HL-60 (cell line): ENCODE results near the gene STRA8.

Experiments
- DNase-seq, 2 experiments: peaks; one replicate each; pipeline ENCODE4 v3.0.0-alpha.2; 2010 to 2020; ENCODE audit warnings: low read depth in 1 of 2, low spot score in 1 of 2
- H3K27ac ChIP-seq: fragments of 250-450 bp; sonication (Bioruptor Pico); replicated peaks from 2 replicates; pipeline ENCODE4 v1.5.1; 2020; ENCODE audit warnings: mild to moderate bottlenecking, moderate library complexity
- H3K27me3 ChIP-seq: fragments of 250-450 bp; sonication (Bioruptor Pico); 2 replicates; pipeline ENCODE4 v1.5.1; 2021; ENCODE audit warnings: mild to moderate bottlenecking, moderate library complexity; ENCODE audit not compliant: insufficient read depth, poor library complexity, severe bottlenecking
- H3K4me3 ChIP-seq: replicated peaks from 2 replicates; pipeline ENCODE4 v1.5.1; 2011; ENCODE audit warnings: mild to moderate bottlenecking, control low read depth, low read length; ENCODE audit not compliant: insufficient read depth
- CTCF ChIP-seq: IDR thresholded peaks from one replicate; pipeline ENCODE4 v1.5.1; 2011; ENCODE audit warnings: low read length, control low read depth, inconsistent platforms; ENCODE audit not compliant: insufficient read depth
- GABPA ChIP-seq: IDR thresholded peaks from 2 replicates; pipeline ENCODE4 v1.6.1; 2012; ENCODE audit warnings: low read depth
- POLR2AphosphoS5 ChIP-seq: IDR thresholded peaks from 2 replicates; pipeline ENCODE4 v1.6.1; 2012; ENCODE audit warnings: low read depth
- REST ChIP-seq: IDR thresholded peaks from 2 replicates; pipeline ENCODE4 v1.6.1; 2012; ENCODE audit warnings: low read depth; ENCODE audit not compliant: insufficient replicate concordance
- SPI1 ChIP-seq: IDR thresholded peaks from 2 replicates; pipeline ENCODE4 v1.6.1; 2012; ENCODE audit warnings: low read depth, mild to moderate bottlenecking, borderline replicate concordance

STRA8 gene

GRCh38 chr7:135224027-135224426, 9.6 kb upstream of the STRA8 start:
- no peak for TF ChIP-seq CTCF
- Histone ChIP-seq H3K27me3 (no peaks in the 10 kb centered on the region), H3K4me3 (no peak overlapping the region), H3K27ac (no peak overlapping the region)
- no peak for DNase-seq

GRCh38 chr7:135231686-135232085, 2.0 kb upstream of the STRA8 start:
- H3K4me3 ChIP-seq: no peak overlapping the region
- DNase-seq: no peak
- TF ChIP-seq CTCF: no peak
- TF ChIP-seq GABPA: no peak
- no peak for TF ChIP-seq POLR2AphosphoS5
- TF ChIP-seq REST: no peak
- no peak for TF ChIP-seq SPI1
- H3K27ac ChIP-seq: no peak overlapping the region
- H3K27me3 ChIP-seq: no peaks in the 10 kb centered on the region

GRCh38 chr7:135232087-135232486, 1.6 kb upstream of the STRA8 start:
- H3K27me3 ChIP-seq: no peaks in the 10 kb centered on the region

More at GRCh38 chr7:135232087-135232486, 1.6 kb upstream of the STRA8 start:
- no peak for DNase-seq
- Histone ChIP-seq H3K27ac (no peak overlapping the region), H3K4me3 (no peak overlapping the region)
- no peak for TF ChIP-seq POLR2AphosphoS5
- TF ChIP-seq GABPA: no peak
- no peak for TF ChIP-seq CTCF
- no peak for TF ChIP-seq SPI1
- TF ChIP-seq REST: no peak
